Fibroblast of skin of right quadriceps (primary cell): Measurements from ENCODE around the gene EIF3L.

Source experiments
- DNase-seq: peaks from one replicate; pipeline ENCODE4 v3.0.0-alpha.2; 2013

Gene EIF3L

GRCh38 chr22:37855462-37855861, 6.2 kb downstream of the EIF3L start:
- DNase-seq: no peak

DNA sequence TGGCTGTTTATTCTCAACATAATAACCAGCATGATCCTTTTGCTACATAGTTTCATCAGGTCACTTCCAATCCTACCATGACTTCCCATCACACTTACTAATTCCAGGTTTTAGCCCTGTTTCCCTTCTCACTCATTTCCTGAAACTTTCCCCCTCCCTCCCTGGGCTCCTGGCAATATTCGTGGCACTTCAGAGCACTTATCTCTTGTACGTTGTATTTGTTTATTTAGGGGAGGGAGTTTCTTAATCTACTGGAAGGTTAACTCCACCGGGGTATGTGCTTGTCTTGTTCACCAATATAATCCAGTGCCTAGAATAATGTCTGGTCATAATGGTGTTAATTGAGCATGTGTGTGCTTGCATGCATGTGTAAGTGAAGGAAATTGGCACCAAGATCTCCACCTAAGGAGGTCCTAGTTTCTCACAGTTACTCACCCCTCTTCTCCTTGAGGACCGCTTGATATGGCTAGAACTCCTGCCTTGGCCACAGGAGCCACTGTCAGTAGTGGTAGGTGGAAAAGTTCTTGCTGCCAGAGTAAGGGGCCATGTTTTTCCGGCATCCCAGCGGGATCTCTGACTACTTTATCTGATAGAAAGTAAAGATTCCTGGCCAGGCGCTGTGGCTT, 11.7 kb downstream of the EIF3L start:
- DNase-seq: no peak

DNA sequence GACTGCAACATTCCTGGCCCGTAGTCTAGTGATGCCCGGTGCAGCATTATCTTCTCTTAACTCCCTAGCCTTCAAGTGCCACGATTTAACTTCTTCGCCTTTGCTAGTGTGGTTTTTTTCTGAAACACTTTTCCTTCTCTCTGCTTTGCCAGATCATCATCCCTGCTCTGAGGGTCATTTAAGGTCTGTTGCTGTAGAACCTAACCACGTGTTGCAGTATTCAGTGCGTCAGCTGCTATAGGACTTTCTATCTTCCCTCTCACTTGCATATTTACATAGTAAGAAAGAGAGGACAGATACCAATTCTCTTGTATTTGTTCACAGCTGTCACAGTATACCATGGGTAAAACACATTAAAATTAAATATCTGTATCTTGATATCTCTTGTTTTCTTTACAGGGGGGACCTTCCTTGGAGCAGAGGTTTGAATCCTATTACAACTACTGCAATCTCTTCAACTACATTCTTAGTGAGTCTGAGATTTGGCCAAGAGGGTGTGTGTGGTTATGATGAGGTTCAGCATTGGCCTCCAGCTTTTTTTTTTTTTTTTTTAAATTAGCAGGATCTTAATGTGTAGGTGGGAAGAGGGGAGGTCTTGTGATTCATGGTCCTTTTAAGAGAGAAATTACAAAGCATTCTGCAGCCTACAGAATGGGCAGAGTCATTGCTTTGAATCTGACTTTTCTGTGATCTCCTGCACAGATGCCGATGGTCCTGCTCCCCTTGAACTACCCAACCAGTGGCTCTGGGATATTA, 13.5 kb downstream of the EIF3L start:
- DNase-seq: no peak

DNA sequence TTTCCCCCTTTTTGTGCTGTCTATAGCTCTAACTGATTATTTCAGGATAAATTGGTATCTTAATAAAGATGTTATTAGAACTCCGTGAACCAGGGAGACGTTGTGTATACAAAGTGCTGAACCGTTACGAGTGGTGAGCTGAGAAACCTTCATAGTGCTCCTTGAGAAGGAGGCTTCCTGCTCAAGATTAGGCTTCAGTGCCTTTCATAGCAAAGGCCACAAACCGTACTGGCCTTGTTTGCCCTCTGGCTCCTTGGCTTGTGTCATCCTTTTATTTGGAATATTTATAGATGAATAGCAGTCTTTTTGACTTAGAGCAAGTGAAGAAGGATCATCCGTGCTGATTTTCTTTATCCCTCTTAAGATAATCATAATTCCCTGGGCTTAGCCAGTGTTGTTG, 16.3 kb downstream of the EIF3L start:
- DNase-seq: no peak

GRCh38 chr22:37870273-37870672, 21.1 kb downstream of the EIF3L start:
- no peak for DNase-seq

DNA sequence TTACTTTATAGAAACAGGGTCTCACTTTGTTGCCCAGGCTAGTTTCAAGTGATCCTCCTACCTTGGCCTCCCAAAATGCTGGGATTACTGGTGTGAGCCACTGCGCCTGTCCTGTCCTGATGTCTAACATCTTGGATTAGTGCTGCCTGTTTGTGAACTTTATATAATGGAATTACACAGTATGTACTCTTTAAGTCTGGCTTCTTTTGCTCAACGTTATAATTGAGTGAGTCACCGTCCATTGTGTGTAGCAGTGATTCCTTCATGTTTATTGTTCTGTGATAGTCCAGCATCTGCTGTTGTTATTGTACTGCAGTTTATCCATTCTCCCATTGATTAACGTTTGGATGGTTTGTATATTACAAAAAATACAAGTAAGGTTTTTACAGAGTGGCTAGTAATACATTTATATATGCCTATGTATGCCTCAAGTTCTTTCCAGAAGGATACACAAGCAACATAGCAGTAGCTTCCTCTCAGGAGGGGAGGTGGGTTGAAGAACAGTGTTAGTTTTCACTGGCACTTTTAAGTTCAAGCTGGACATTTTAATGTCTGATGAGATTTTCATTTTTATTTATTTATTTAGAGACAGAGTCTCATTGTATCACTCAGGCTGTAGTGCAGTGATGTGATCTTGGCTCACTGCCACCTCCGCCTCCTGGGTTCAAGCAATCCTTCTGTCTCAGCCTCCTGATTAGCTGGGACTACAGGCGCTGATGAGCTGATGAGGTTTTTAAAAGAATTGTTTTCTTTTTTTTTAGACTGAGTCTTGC, 31.6 kb downstream of the EIF3L start:
- peak; percentile 52 for DNase-seq

- DNase-seq: peak; percentile 65
Measured at GRCh38 chr22:37884420-37884819, 35.2 kb downstream of the EIF3L start.

- peak; percentile 90 for DNase-seq
Measured at GRCh38 chr22:37887584-37888378, 38.6 kb downstream of the EIF3L start.

GRCh38 chr22:37891926-37892325, 42.7 kb downstream of the EIF3L start:
- no peak for DNase-seq

DNA sequence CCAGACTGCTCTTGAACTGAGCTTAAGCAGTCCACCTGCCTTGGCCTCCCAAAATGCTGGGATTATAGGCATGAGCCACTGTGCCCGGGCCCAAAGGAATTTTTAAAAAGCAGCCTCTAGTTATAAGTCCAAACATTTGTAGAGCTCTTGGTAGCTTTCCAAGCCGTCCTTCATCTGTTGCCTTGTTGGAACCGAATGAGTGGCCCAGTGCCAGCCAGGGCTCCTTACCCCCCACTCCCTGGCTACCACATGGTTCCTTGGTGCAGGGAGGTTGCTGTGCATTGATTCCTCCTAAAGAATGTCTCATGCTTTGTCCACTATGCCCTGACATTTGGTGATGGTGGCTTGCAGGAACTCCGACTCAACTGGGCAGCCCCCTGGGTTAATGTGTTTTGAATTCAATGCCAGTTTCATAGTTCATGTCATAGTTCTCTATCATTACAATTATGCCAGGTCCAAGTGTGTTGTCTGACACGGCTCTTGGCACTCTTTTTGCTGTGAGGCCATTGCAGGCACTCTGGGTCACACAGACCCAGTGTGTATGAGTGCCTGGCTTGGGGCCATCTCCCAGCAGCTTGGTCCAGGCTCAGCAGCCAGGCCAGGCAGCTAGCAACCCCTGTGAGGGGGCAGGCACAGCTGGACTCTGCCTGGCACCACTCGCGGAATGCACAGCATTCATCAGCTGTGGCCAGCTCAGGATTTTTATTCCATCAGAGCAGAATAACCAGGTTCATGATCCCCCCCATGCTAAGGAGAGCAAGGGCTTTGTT, 43.5 kb downstream of the EIF3L start:
- no peak for DNase-seq

GRCh38 chr22:37893583-37893983, 44.4 kb downstream of the EIF3L start:
- no peak for DNase-seq

DNA sequence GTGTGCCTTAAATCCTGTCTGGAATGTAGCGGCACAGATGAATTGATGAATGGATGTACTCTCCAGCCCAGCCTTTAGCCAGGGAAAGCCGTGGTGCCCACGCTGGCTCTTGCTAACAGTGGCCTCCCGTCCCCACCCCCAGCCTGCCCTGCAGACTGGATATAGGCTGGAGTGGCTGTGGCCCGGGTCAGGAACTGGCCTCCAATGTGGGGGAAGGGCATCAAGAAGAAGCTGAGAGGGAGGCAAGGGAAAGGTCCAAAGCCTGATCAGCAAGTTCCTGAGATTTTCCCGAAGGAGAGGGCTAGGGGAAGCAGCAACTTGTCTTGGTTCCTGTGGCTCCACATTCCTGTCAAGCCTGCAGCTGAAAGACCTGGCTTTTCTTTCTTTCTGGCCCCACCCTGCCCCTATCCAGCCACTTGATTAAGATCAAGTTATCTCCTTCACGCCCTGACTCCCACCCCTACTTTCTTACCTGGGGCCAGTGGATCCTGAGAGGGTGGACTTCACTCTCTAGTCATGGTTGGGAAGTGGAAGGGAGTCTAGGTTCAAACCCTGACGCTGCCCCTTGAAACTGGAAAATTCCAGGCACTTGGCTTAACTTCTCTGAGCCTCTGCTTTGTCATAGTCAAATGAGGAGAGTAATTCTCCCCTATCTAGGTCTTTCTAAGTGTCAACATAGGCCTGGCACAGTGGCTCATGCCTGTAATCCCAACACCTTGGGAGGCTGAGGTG, 45.9 kb downstream of the EIF3L start:
- no peak for DNase-seq

DNA sequence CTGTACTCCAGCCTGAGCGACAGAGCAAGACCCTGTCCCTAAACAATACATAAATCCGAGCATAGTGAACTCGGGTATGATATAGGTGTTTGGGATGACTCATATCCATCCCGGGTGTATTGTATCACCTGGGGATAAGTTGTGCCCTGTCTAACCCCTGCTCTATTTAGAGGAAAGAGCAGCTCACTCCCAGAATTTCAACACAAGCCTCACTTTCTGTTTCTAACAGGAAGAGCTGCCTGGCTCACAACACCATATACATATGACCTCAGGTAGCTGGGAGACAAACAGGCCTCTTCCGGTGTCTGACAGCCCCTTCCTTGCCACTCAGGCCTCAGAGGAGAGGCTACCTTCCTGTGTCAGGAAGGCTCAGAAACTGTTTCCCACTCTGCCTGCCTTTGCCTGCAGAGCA, 47.0 kb downstream of the EIF3L start:
- no peak for DNase-seq

GRCh38 chr22:37896939-37897338, 47.7 kb downstream of the EIF3L start:
- DNase-seq: no peak

- no peak for DNase-seq
Measured at GRCh38 chr22:37897807-37898206, 48.6 kb downstream of the EIF3L start.

DNA sequence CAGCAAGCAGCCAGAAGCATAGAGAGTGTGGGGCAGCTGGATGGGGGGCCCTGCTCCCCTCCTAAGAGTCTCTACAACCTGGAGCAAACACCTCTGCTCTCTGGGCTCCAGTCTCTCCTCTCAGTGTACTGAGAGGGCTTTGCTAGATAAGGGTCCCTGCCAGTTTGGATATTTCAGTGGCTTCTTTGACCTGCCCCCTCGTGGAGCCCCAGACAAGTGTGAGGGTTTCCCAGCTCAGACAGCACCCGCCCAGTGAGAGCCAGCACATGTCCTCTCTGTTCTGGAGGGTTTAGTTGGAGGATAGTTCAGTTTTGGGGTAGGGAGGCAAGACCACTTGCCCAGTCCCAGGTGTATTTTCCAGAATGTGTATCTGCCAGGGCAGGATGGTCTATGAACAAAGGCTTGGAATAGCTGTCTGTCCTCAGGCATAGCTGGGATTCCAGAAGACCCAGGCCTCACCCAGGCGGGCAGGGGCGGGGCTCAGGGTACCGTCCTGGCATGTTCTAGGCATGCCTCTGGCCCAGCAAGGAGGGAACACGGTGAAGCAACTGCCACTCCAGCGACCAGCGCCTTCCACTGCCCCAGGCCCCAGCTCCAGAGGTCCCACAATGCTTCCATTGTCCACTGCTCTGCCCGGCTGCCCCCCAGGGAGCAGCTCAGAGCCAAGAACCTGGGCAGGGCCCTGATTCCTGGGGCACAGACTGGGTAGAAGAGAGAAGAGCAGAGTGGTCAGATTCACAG, 49.4 kb downstream of the EIF3L start:
- no peak for DNase-seq

- peak; percentile 98 for DNase-seq
Measured at GRCh38 chr22:37904572-37905533, 55.6 kb downstream of the EIF3L start.

- peak; percentile 82 for DNase-seq
Measured at GRCh38 chr22:37905534-37906363, 56.5 kb downstream of the EIF3L start, which contains the start of gene MICALL1. TSS of gene MICALL1 (plus strand) at chr22:37906297. CDS start at chr22:37906423, 126 bp downstream.
